H1 (cell line): ENCODE results near the gene NMT1. TPM values are rescaled to one million over a fixed set of nuclear protein-coding genes. Genes with fewer than 3 reads are reported as not detected.

Experiments
- BCL11A ChIP-seq, 2 experiments: IDR thresholded peaks; one replicate each; pipeline ENCODE4 v1.6.1; 2011; ENCODE audit warnings: low read depth in 2 of 2, low read length in 2 of 2, mild to moderate bottlenecking in 2 of 2
- KDM1A ChIP-seq: fragments of 200-600, 300-600 bp; sonication (generic); IDR thresholded peaks from 2 replicates; pipeline ENCODE4 v1.7.1; 2016; ENCODE audit warnings: mild to moderate bottlenecking, low read length, borderline replicate concordance
- KDM4A ChIP-seq: IDR thresholded peaks from one replicate; pipeline ENCODE4 v1.7.1; 2012; ENCODE audit warnings: low read depth, mild to moderate bottlenecking, moderate library complexity, low read length, inconsistent platforms; ENCODE audit not compliant: severe bottlenecking
- polyA plus RNA-seq, 7 experiments: library from polyadenylated mRNA; depleted of rRNA in 3 of 7; stranded (reverse) in 5 of 7; unstranded in 2 of 7; fragments of >200 nt in 5 of 7; fragments of 200-250 nt in 2 of 7; gene quantifications; 1 replicate in 5 of 7; 2 replicates in 1 of 7; 4 replicates in 1 of 7; pipeline versions ENCODE4 v1.2.1 to v1.2.3, GENCODE V29; 2011 to 2013; ENCODE audit warnings: missing spikeins in 2 of 7, mixed read lengths in 2 of 7
- total RNA-seq: library from RNA; stranded (reverse); fragmentation: NEBNext Ultra II Directional; extraction: Animal tissue kit (Norgen Biotek cat#: 25700); gene quantifications from 2 replicates; pipeline ENCODE4 v1.2.1, GENCODE V29; 2021

Gene NMT1
- total and polyA plus RNA-seq, 2 of the 8 experiments (the other 6 are each of a cell fraction or from before 2014, with no cell fraction given), result 42.9 to 149 TPM

DNA sequence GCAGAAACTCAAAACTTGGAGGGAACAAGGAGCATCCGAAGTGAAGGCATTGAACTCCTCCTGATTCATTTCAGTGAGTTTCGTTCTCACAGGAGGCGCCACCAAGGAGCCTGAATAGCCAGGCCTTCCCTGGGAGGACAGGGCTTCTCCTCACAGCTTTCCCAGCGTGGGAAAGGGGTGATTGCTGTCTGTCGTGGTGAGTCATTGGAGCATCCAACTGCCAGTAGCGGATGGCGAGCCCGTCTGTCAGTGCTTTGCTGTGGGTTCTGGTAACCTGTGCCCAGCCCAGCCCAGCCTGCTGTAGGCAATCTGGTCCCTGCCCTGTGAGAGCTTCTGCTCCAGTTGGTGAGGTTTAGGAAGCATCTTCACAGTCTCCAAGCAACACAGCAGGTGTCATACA lies 42.9 kb downstream of the NMT1 start (continued):
- TF ChIP-seq BCL11A (IDR thresholded peaks at IDR 0.05; ENCODE audit: low read depth in 2 of 2, low read length in 2 of 2) (no peak), KDM4A (no peak), KDM1A (no peak)
